Large intestine (tissue), 3 donors: Measurements from ENCODE around the gene ATG10. TPM values are rescaled to one million over a fixed set of nuclear protein-coding genes. Genes with fewer than 3 reads are reported as not detected.

Source experiments
- DNase-seq, 2 donors: peaks; one replicate each; pipeline versions ENCODE4 v3.0.0 to v3.0.0-alpha.2; 2013
- H3K27ac ChIP-seq: one replicate; pipeline ENCODE4 v1.5.1; 2013; ENCODE audit warnings: low read length
- H3K27me3 ChIP-seq: 2 replicates; pipeline ENCODE4 v1.6.1; 2013; ENCODE audit warnings: low read length; ENCODE audit not compliant: control insufficient read depth, insufficient read depth
- H3K36me3 ChIP-seq: 2 replicates; pipeline ENCODE4 v1.6.1; 2013; ENCODE audit warnings: low read length; ENCODE audit not compliant: control insufficient read depth, insufficient read depth
- H3K4me1 ChIP-seq: one replicate; pipeline ENCODE4 v1.6.1; 2013; ENCODE audit warnings: low read length; ENCODE audit not compliant: control insufficient read depth, insufficient read depth
- H3K4me3 ChIP-seq: one replicate; pipeline ENCODE4 v1.5.1; 2013; ENCODE audit warnings: low read length
- H3K9me3 ChIP-seq: one replicate; pipeline ENCODE4 v1.6.1; 2013; ENCODE audit warnings: mild to moderate bottlenecking, low read depth, low read length, moderate library complexity; ENCODE audit not compliant: control insufficient read depth
- WGBS: methylation state at CpG from one replicate; pipeline ENCODE4 v1.1.5; 2013; ENCODE audit warnings: low lambda C conversion rate; ENCODE audit not compliant: insufficient coverage; 5-methylcytosine and 5-hydroxymethylcytosine counted together
- polyA plus RNA-seq: library from polyadenylated mRNA; unstranded; fragments of 120-200 nt; gene quantifications from one replicate; pipeline ENCODE4 v1.2.1, GENCODE V29; 2013

Gene ATG10
- polyA plus RNA-seq, 1 donor, result 9.2 TPM

DNA sequence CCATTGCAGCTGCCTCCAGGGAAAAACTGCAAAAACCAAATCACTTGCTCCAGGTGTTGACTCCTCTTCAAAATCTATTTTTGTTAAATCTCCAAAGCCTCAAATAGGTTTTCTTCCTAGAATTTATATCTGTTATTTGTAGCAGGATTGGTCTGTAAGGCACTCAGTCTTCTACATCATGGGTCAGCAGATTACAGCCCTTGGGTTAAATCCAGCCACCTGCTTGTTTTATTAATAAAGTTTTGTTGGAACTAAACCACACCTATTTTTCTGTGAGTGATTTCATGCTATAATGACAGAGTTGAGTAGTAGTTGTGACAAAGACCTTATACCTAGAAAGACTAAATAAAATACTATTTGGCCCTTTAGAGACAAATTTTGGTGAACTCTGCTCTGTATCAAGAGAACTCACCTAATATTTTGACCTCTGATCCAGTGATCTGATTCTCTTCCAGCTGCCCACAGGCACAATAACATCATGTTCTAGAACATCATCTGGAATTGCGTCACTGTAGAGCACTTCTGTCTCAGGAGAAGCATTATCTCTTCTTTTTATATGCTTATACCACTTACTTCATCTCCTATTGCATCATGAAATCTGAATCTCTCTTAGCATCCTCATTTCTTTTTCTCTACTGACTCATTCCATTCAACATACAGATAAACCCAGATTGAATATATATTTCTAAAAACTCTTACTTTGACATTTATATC lies 176.2 kb downstream of the ATG10 start:
- no peaks in the 10 kb centered on the region for H3K4me1 ChIP-seq
- no peak for DNase-seq
- no CpG with 5 or more reads among the region's 1 CpG for WGBS
- no peaks in the 10 kb centered on the region for H3K36me3 ChIP-seq
- H3K27me3 ChIP-seq, result no peaks in the 10 kb centered on the region
- H3K27ac ChIP-seq, result no peak overlapping the region
- H3K4me3 ChIP-seq, result no peak overlapping the region
- H3K9me3 ChIP-seq, result no peaks in the 10 kb centered on the region

DNA sequence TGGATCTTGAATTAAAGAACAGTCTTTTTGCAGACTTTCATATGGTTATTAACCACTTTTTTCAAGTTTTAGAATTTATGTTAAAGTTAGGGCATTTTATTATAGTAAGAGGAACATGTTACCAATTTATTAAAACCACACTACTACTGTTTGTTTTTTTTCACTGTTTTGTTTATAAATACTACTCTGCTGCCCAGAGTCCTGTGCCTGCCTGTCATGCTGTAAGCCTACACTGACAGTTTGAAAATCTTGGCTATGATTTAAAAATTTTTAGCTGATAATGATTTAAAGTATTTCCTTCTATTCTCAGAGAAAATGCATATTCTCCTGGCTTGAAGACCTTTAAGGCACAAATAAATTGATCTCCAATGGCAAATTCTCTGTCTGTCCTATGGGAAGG lies 177.6 kb downstream of the ATG10 start:
- H3K36me3 ChIP-seq, result no peaks in the 10 kb centered on the region
- H3K27ac ChIP-seq, result no peak overlapping the region
- no peaks in the 10 kb centered on the region for H3K27me3 ChIP-seq
- H3K9me3 ChIP-seq, result no peaks in the 10 kb centered on the region
- H3K4me1 ChIP-seq, result no peaks in the 10 kb centered on the region
- no peak for DNase-seq
- H3K4me3 ChIP-seq, result no peak overlapping the region

DNA sequence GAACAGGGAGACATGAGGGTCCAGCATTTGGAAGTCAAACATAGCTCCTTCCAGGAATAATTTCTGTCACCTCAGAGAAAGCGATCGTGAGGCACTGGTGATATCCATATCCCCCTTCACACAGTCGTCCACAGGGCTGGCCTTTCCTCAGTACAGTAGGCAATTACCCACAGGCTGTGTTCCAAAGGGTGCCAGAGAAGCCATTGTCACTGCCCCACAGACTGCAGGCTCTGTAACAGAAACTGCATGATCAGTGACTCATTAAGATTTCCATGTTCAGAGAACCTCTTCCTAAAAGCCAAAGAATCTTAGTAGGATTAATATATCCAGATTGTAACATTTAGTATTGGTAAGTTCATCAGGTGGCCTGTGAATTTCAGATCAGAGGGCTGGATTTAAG lies 178.7 kb downstream of the ATG10 start:
- H3K36me3 ChIP-seq, result no peaks in the 10 kb centered on the region

DNA sequence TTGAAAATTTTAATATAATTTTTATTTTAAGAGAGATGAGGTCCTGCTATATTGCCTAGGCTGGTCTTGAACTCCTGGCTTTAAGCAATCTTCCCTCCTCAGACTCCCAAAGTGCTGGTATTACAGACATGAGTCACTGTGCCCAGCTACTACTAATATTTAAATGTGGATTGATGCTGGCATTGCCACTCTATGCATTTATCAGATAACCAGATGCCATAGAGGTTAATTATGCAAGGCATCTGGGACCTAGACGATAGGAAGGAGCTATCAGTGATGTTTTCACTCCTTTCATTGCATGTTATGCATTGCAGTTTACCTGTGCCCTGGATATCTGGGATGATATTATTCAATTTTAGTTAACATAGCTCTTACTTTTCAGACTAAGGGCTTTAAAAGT lies 179.4 kb downstream of the ATG10 start:
- no peaks in the 10 kb centered on the region for H3K36me3 ChIP-seq
- DNase-seq, result no peak
- no peak overlapping the region for H3K27ac ChIP-seq
- no peaks in the 10 kb centered on the region for H3K4me1 ChIP-seq
- H3K9me3 ChIP-seq, result no peaks in the 10 kb centered on the region
- no peak overlapping the region for H3K4me3 ChIP-seq
- WGBS, result no CpG with 5 or more reads among the region's 1 CpG
- no peaks in the 10 kb centered on the region for H3K27me3 ChIP-seq

More for the DNA sequence above, 178.7 kb downstream of the ATG10 start:
- no CpG with 5 or more reads among the region's 3 CpGs for WGBS
- H3K9me3 ChIP-seq, result no peaks in the 10 kb centered on the region
- H3K4me3 ChIP-seq, result no peak overlapping the region
- no peak overlapping the region for H3K27ac ChIP-seq
- no peaks in the 10 kb centered on the region for H3K4me1 ChIP-seq
- H3K27me3 ChIP-seq, result no peaks in the 10 kb centered on the region
- no peak for DNase-seq

DNA sequence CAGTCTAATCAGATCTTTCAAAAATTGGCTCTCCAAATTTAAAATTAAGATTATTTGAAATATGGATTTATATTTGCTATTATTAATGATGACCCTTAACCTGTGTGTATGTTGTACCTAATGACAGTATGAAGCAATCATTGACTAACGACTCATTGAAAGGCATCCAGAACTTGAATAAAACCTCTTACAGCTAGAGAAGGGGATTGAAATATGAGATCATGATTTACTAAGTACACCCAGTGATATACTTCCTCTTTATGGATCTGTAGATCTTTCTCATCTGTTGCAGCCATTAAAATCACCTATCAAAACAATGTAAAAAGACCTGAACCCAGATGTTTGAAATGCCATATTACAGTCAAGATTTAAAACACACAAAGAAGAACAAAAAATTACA lies 179.8 kb downstream of the ATG10 start:
- WGBS, result no CpG with 5 or more reads among the region's 1 CpG
- Histone ChIP-seq H3K4me1 (no peaks in the 10 kb centered on the region), H3K4me3 (no peak overlapping the region), H3K27ac (no peak overlapping the region), H3K36me3 (no peaks in the 10 kb centered on the region), H3K27me3 (no peaks in the 10 kb centered on the region), H3K9me3 (no peaks in the 10 kb centered on the region)
- no peak for DNase-seq

DNA sequence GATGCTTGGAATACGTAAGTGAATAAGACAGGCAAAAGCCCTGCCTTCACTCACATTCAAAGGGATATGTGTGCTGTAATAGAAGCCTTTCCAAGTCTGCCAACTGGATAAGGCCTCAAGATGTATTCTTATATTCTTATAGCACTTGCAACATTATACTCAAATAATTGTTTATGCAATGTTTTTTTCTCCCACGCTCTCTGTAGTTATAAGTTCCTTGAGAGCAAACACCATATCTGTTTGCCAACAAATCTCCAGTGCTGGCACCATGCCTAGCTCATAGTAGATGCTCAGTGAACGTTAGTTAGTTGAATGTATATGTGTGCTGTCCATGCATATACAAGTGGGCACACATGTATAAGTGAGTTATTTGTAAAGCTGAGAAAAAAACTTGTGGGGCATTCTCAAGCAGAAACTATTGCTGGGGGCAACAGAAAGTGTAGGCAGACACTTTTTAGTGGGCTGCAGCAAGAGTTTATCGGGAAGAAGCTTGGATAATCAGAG lies 181.2 kb downstream of the ATG10 start:
- no CpG with 5 or more reads among the region's 4 CpGs for WGBS
- DNase-seq, result no peak
- Histone ChIP-seq H3K9me3 (no peaks in the 10 kb centered on the region), H3K4me1 (no peaks in the 10 kb centered on the region), H3K36me3 (no peaks in the 10 kb centered on the region), H3K4me3 (no peak overlapping the region), H3K27ac (no peak overlapping the region), H3K27me3 (no peaks in the 10 kb centered on the region)

DNA sequence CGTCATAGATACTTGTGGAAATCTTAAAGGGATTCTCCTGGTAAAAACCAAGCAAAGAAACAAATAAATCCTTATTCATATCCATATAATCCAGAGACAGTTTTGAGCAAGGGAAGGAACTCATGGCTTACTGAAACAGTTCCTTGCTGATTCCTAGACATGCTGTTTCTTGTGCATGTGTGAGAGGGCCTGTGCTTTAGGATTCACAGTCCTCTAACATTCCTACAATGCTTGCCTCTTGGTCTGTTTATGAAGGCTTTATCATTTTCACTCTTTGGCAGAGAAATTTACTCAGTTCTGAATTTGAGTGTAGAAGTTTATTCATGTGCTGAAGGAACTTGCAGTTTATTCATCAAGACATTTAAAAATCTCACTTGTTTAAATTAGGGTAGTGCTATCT lies 183.0 kb downstream of the ATG10 start:
- 83% methylated on average over 1 of the region's 1 CpG for WGBS
- no peaks in the 10 kb centered on the region for H3K36me3 ChIP-seq
- H3K9me3 ChIP-seq, result no peaks in the 10 kb centered on the region
- no peak for DNase-seq
- H3K4me3 ChIP-seq, result no peak overlapping the region
- H3K27ac ChIP-seq, result no peak overlapping the region
- H3K27me3 ChIP-seq, result no peaks in the 10 kb centered on the region
- no peaks in the 10 kb centered on the region for H3K4me1 ChIP-seq

DNA sequence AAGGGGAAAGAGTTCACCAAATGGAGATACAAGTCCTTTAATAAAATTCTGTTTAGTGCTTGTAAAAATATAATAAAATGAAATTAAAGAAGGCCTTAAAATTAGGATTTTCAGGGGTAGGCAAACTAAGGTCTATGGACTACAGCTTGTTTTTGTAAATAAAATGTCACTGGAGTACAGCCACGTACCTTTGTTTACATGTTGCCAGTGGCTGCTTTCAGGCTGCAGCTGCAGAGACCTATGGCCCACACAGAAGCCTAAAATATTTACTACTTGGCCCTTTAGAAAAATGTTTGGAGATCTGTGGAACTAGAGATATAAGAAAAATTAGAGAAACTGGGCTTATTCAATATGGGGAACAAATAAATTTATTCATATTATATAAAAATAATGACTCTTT lies 183.5 kb downstream of the ATG10 start:
- Histone ChIP-seq H3K36me3 (no peaks in the 10 kb centered on the region), H3K27me3 (no peaks in the 10 kb centered on the region), H3K27ac (no peak overlapping the region), H3K4me1 (no peaks in the 10 kb centered on the region), H3K9me3 (no peaks in the 10 kb centered on the region), H3K4me3 (no peak overlapping the region)
- DNase-seq, result no peak
- no CpG with 5 or more reads among the region's 1 CpG for WGBS

DNA sequence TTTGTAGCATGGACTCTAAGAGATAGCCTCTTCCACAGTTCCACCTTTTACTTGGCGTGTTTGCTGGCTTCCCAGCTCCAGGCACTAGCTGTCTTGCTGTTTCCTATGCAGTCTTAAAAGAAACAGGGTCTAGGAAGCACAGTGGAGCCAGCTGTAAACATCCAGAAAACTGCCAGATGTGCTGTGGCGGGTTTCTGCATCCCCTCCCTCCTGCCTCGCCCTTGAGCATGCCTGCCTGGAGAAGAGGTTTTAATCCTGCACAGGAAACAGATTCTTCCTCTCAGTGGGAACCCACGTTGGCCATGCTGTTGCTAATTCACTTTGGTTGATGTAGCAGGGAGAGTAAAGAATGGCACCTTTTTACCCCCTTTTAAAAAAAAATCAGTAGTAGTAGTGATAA lies 185.1 kb downstream of the ATG10 start:
- no CpG with 5 or more reads among the region's 4 CpGs for WGBS
- Histone ChIP-seq H3K27ac (no peak overlapping the region), H3K27me3 (no peaks in the 10 kb centered on the region), H3K36me3 (no peaks in the 10 kb centered on the region), H3K9me3 (no peaks in the 10 kb centered on the region), H3K4me1 (no peaks in the 10 kb centered on the region), H3K4me3 (no peak overlapping the region)
- DNase-seq, result no peak

DNA sequence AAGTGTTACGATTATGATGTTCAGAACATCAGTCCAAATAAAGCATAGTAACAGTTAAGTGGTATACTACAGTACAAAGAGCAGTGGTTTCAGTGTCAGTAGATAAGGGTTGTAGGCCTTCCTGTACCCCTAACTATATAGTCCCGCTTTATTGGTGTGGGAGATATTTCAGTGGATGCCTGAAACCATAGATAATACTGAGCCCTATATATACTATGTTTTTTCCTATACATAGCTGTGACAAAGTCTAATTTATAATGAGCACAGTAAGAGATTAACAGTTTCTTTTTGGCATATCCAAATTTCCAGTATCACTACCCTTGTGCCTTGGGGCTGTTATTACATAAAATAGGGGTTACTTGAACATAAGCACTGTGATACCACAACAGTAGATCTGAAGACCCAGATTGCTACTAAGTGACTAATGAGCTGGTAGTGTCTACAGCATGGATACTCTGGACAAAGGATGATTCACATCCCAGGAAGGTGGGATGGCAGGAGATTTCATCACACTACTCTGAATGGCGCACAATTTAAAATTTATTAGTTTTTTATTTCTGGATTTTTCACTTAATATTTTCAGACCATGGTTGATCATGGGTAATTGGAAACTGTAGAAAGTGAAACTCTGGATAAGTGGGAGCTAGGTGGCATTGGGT lies 187.1 kb downstream of the ATG10 start:
- Histone ChIP-seq H3K27me3 (no peaks in the 10 kb centered on the region), H3K9me3 (no peaks in the 10 kb centered on the region)
- WGBS, result 20% methylated on average over 1 of the region's 3 CpGs

DNA sequence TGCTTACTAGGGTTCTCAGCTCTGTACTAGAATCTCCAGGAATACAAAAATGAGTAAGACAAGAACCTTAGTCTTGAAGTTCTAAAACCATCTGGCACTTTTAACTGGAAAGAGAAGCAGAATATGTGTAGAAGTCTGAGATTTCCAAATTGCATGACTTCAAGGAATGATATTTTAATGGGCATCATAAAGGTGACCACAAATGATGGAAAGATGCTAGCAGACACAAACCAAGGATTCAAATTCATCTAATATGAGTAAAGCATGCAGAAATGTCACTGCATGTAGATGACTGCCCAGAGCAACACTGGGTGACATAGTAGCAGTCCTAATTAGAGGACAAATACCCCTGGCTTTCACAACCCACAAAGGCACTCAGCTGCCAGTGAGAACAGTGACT lies 189.1 kb downstream of the ATG10 start:
- no peaks in the 10 kb centered on the region for H3K4me1 ChIP-seq
- DNase-seq, result no peak
- H3K9me3 ChIP-seq, result no peaks in the 10 kb centered on the region

More for the DNA sequence above, 187.1 kb downstream of the ATG10 start:
- Histone ChIP-seq H3K4me1 (no peaks in the 10 kb centered on the region), H3K4me3 (no peak overlapping the region), H3K27ac (no peak overlapping the region), H3K36me3 (no peaks in the 10 kb centered on the region)
- DNase-seq, result no peak

More for the DNA sequence above, 189.1 kb downstream of the ATG10 start:
- Histone ChIP-seq H3K27me3 (no peaks in the 10 kb centered on the region), H3K27ac (no peak overlapping the region), H3K36me3 (no peaks in the 10 kb centered on the region), H3K4me3 (no peak overlapping the region)
